HEK293 (cell line): ENCODE measurements around the gene NFIL3.

Experiments used
- CTCF ChIA-PET: fragments of 350-600 bp; formaldehyde crosslinking; extraction: SDS; loops from one replicate; lab custom pipeline; 2021; ENCODE audit warnings: antibody characterized with exemption; lab: Yijun Ruan, JAX
- POLR2A ChIA-PET: fragments of 300-600 bp; formaldehyde crosslinking; extraction: SDS; loops from one replicate; lab custom pipeline; 2020; ENCODE audit warnings: antibody characterized with exemption, inconsistent platforms; lab: Yijun Ruan, JAX
- H3K27ac ChIP-seq: fragments of 200-500 bp; sonication (Bioruptor generic); 2 replicates; pipeline ENCODE4 v1.5.1; 2014; ENCODE audit warnings: low read depth, low read length, control low read depth, inconsistent platforms; ENCODE audit errors: extremely low read depth
- H3K36me3 ChIP-seq, 2 experiments: fragments of 200-500 bp in 1 of 2; sonication (Bioruptor generic) in 1 of 2; 1 replicate in 1 of 2; 2 replicates in 1 of 2; pipeline ENCODE4 v1.5.1; 2014 to 2017; ENCODE audit warnings: inconsistent platforms in 2 of 2, low read length in 2 of 2; ENCODE audit not compliant: control insufficient read depth in 2 of 2, insufficient read depth in 1 of 2
- H3K4me1 ChIP-seq: fragments of 200-500 bp; sonication (Bioruptor generic); 2 replicates; pipeline ENCODE4 v1.5.1; 2014; ENCODE audit warnings: mild to moderate bottlenecking, low read length, inconsistent platforms; ENCODE audit not compliant: control insufficient read depth, insufficient read depth
- H3K4me3 ChIP-seq: 2 replicates; pipeline ENCODE4 v1.5.1; 2011; ENCODE audit warnings: low read depth, mild to moderate bottlenecking, control low read depth, low read length, moderate library complexity
- H3K9me3 ChIP-seq: fragments of 200-500 bp; sonication (Bioruptor generic); 2 replicates; pipeline ENCODE4 v1.5.1; 2014; ENCODE audit warnings: low read depth, low read length, inconsistent platforms; ENCODE audit not compliant: control insufficient read depth, insufficient read depth
- ATF2 ChIP-seq: fragments of 450-650 bp; formaldehyde crosslinking; IDR thresholded peaks from 2 replicates; pipeline ENCODE4 v1.5.1; 2016; ENCODE audit warnings: missing biosample characterization, missing genetic modification characterization, low read depth
- KLF17 ChIP-seq: fragments of 450-650 bp; formaldehyde crosslinking; IDR thresholded peaks from 2 replicates; pipeline ENCODE4 v1.5.1; 2016; ENCODE audit warnings: missing biosample characterization, missing genetic modification characterization
- PRDM10 ChIP-seq: fragments of 450-650 bp; formaldehyde crosslinking; IDR thresholded peaks from 2 replicates; pipeline ENCODE4 v1.5.1; 2016; ENCODE audit warnings: missing biosample characterization, missing genetic modification characterization
- PRDM2 ChIP-seq: fragments of 450-650 bp; formaldehyde crosslinking; IDR thresholded peaks from 2 replicates; pipeline ENCODE4 v1.5.1; 2016; ENCODE audit warnings: missing biosample characterization, missing genetic modification characterization, borderline replicate concordance
- SCRT1 ChIP-seq: fragments of 450-650 bp; formaldehyde crosslinking; IDR thresholded peaks from 2 replicates; pipeline ENCODE4 v1.5.1; 2016; ENCODE audit warnings: missing biosample characterization, missing genetic modification characterization, borderline replicate concordance
- TRIM28 ChIP-seq: IDR thresholded peaks from 2 replicates; pipeline ENCODE4 v1.6.1; 2011; ENCODE audit warnings: low read length, control low read depth, borderline replicate concordance
- ZBTB20 ChIP-seq: fragments of 450-650 bp; formaldehyde crosslinking; IDR thresholded peaks from 2 replicates; pipeline ENCODE4 v1.5.1; 2016; ENCODE audit warnings: missing biosample characterization, missing genetic modification characterization
- ZBTB21 ChIP-seq: fragments of 450-650 bp; formaldehyde crosslinking; IDR thresholded peaks from 2 replicates; pipeline ENCODE4 v1.5.1; 2017; ENCODE audit warnings: missing biosample characterization, missing genetic modification characterization
- ZFP37 ChIP-seq: fragments of 450-650 bp; formaldehyde crosslinking; IDR thresholded peaks from 2 replicates; pipeline ENCODE4 v1.5.1; 2016; ENCODE audit warnings: missing biosample characterization, missing genetic modification characterization
- ZNF133 ChIP-seq: fragments of 450-650 bp; formaldehyde crosslinking; IDR thresholded peaks from 2 replicates; pipeline ENCODE4 v1.5.1; 2016; ENCODE audit warnings: missing biosample characterization, missing genetic modification characterization
- ZNF138 ChIP-seq: fragments of 450-650 bp; formaldehyde crosslinking; IDR thresholded peaks from 2 replicates; pipeline ENCODE4 v1.5.1; 2016; ENCODE audit warnings: missing biosample characterization, missing genetic modification characterization, borderline replicate concordance
- ZNF211 ChIP-seq: fragments of 450-650 bp; formaldehyde crosslinking; IDR thresholded peaks from 2 replicates; pipeline ENCODE4 v1.5.1; 2016; ENCODE audit warnings: low read depth, missing biosample characterization, missing genetic modification characterization
- ZNF341 ChIP-seq: fragments of 450-650 bp; formaldehyde crosslinking; IDR thresholded peaks from 2 replicates; pipeline ENCODE4; 2016; ENCODE audit warnings: low read depth, missing biosample characterization, missing genetic modification characterization
- ZNF391 ChIP-seq: fragments of 450-650 bp; formaldehyde crosslinking; IDR thresholded peaks from 2 replicates; pipeline ENCODE4 v1.5.1; 2016; ENCODE audit warnings: low read depth, missing biosample characterization, missing genetic modification characterization, borderline replicate concordance
- ZNF433 ChIP-seq: fragments of 450-650 bp; formaldehyde crosslinking; IDR thresholded peaks from 2 replicates; pipeline ENCODE4 v1.5.1; 2016; ENCODE audit warnings: missing biosample characterization, missing genetic modification characterization, low read depth
- ZNF658 ChIP-seq: fragments of 450-650 bp; formaldehyde crosslinking; IDR thresholded peaks from 2 replicates; pipeline ENCODE4; 2016; ENCODE audit warnings: missing biosample characterization, missing genetic modification characterization
- ZNF677 ChIP-seq: fragments of 450-650 bp; IDR thresholded peaks from 2 replicates; pipeline ENCODE4 v1.5.0; 2018; ENCODE audit warnings: missing biosample characterization, mild to moderate bottlenecking, missing genetic modification characterization, moderate library complexity
- ZNF701 ChIP-seq: fragments of 450-650 bp; formaldehyde crosslinking; IDR thresholded peaks from 2 replicates; pipeline ENCODE4 v1.5.1; 2016; ENCODE audit warnings: missing biosample characterization, missing genetic modification characterization
- ZSCAN16 ChIP-seq: fragments of 450-650 bp; formaldehyde crosslinking; IDR thresholded peaks from 2 replicates; pipeline ENCODE4 v1.5.1; 2016; ENCODE audit warnings: missing biosample characterization, missing genetic modification characterization

Gene NFIL3

GRCh38 chr9:91419222-91420191 lies 4.1 kb downstream of the NFIL3 start (continued):
- TF ChIP-seq SCRT1 (tag by site-specific recombination): no peak
- no peak for TF ChIP-seq ZNF138
- TF ChIP-seq ZSCAN16: no peak

GRCh38 chr9:91418215-91418610 lies 5.4 kb downstream of the NFIL3 start:
- Histone ChIP-seq H3K4me1 (peaks cover 8% of the 10 kb centered on the region; the same call in 1 of the 2 replicates), H3K36me3 (no peaks in the 10 kb centered on the region), H3K9me3 (no peaks in the 10 kb centered on the region), H3K4me3 (no peak overlapping the region), H3K27ac (no peak overlapping the region)
- TF ChIP-seq ZNF211 (tag by site-specific recombination) (no peak), KLF17 (tag by site-specific recombination) (no peak), ZBTB21 (tag by site-specific recombination) (no peak), ZNF658 (no peak), ZNF133 (tag by site-specific recombination) (no peak), ZBTB20 (tag by site-specific recombination) (no peak), TRIM28 (no peak), ZNF341 (tag by site-specific recombination) (no peak)
- ChIA-PET CTCF (interaction anchor here (1.0 kb wide), 1 partner anchor 8 kb away, joined by 3 read pairs; no protein-coding TSS in a partner anchor), POLR2A (no interaction called here)

- H3K4me3 ChIP-seq: no peak overlapping the region
- H3K27ac ChIP-seq: no peak overlapping the region
- H3K4me1 ChIP-seq: peaks cover 8% of the 10 kb centered on the region; the same call in 1 of the 2 replicates
- H3K36me3 ChIP-seq: no peaks in the 10 kb centered on the region
- ChIA-PET POLR2A (no interaction called here), CTCF (interaction anchor here (1.0 kb wide), 1 partner anchor 9 kb away, joined by 3 read pairs; no protein-coding TSS in a partner anchor)
- H3K9me3 ChIP-seq: no peaks in the 10 kb centered on the region
- no peak for TF ChIP-seq PRDM2 (tag by site-specific recombination)
- no peak for TF ChIP-seq ZNF433 (tag by site-specific recombination)
- no peak for TF ChIP-seq SCRT1 (tag by site-specific recombination)
- TF ChIP-seq ATF2 (tag by site-specific recombination): peak; percentile 53; the same call in 1 of the 2 replicates
- no peak for TF ChIP-seq ZNF341 (tag by site-specific recombination)
- no peak for TF ChIP-seq PRDM10
- no peak for TF ChIP-seq ZNF391 (tag by site-specific recombination)
- no peak for TF ChIP-seq ZFP37
- TF ChIP-seq ZNF677 (tag by site-specific recombination): peak; percentile 39; the same call in 1 of the 2 replicates
- TF ChIP-seq ZNF701 (tag by site-specific recombination): no peak
These were observed 5.9 kb downstream of the NFIL3 start for GRCh38 chr9:91417602-91418214.
